GM12801 (cell line): ENCODE results near the gene OR4L1.

Source experiments
- CTCF ChIP-seq: IDR thresholded peaks from one replicate; pipeline ENCODE4 v1.5.1; 2011; ENCODE audit warnings: control low read depth; ENCODE audit not compliant: insufficient read length; ENCODE audit errors: extremely low read depth

The OR4L1 gene

GRCh38 chr14:20059745-20060144 is at the start of gene OR4L1:
Gene OR4L1, plus strand, starts transcription at chr14:20060045. Its CDS starts 0 bp downstream, at chr14:20060045.
- TF ChIP-seq CTCF, result no peak

- TF ChIP-seq CTCF, result no peak
These were observed 40.5 kb upstream of the OR4L1 start, which contains the start of gene OR4K14 for GRCh38 chr14:20019257-20019865. Gene OR4K14, minus strand, starts transcription at chr14:20019307. Its CDS starts 4,114 bp downstream, at chr14:20015193.

GRCh38 chr14:20031058-20031457 is 28.8 kb upstream of the OR4L1 start:
- no peak for TF ChIP-seq CTCF

GRCh38 chr14:20035449-20035848 is 24.4 kb upstream of the OR4L1 start:
- no peak for TF ChIP-seq CTCF

GRCh38 chr14:20035938-20036337 is 23.9 kb upstream of the OR4L1 start, which contains the start of gene OR4K13:
Gene OR4K13, minus strand, starts transcription at chr14:20036038. Its CDS starts 1,280 bp downstream, at chr14:20034758.
- TF ChIP-seq CTCF, result no peak

- no peak for TF ChIP-seq CTCF
These were observed 15.6 kb upstream of the OR4L1 start for GRCh38 chr14:20044243-20044642.

- no peak for TF ChIP-seq CTCF
These were observed 11.6 kb upstream of the OR4L1 start for GRCh38 chr14:20048202-20048601.

- TF ChIP-seq CTCF, result no peak
These were observed 32.2 kb downstream of the OR4L1 start for GRCh38 chr14:20092050-20092449.
